HG03097 (cell line): Measurements from ENCODE around the gene HIVEP3.

Experiments
- ATAC-seq: cut with Tn5 transposase; IDR thresholded peaks from one replicate; pipeline ENCODE4 v1.9.1; 2021; ENCODE audit not compliant: unreplicated experiment, low FRiP score

HIVEP3 gene

GRCh38 chr1:41894808-41895483, 23.8 kb downstream of the HIVEP3 start:
- no peak for ATAC-seq

- no peak for ATAC-seq
Measured at GRCh38 chr1:41894101-41894807, 24.5 kb downstream of the HIVEP3 start.

- no peak for ATAC-seq
Measured at GRCh38 chr1:41892301-41892781, 26.4 kb downstream of the HIVEP3 start.

GRCh38 chr1:41891199-41891896, 27.4 kb downstream of the HIVEP3 start:
- ATAC-seq = peak; percentile 57

GRCh38 chr1:41890825-41891198, 27.9 kb downstream of the HIVEP3 start:
- no peak for ATAC-seq

GRCh38 chr1:41889506-41890414, 29.0 kb downstream of the HIVEP3 start:
- ATAC-seq = no peak

GRCh38 chr1:41888756-41889155, 30.0 kb downstream of the HIVEP3 start:
- no peak for ATAC-seq

GRCh38 chr1:41887365-41887764, 31.4 kb downstream of the HIVEP3 start:
- no peak for ATAC-seq

GRCh38 chr1:41884256-41885230, 34.2 kb downstream of the HIVEP3 start:
- ATAC-seq = no peak

- ATAC-seq = no peak
Measured at GRCh38 chr1:41883507-41883906, 35.2 kb downstream of the HIVEP3 start.

- ATAC-seq = no peak
Measured at GRCh38 chr1:41882486-41882885, 36.2 kb downstream of the HIVEP3 start.

- no peak for ATAC-seq
Measured at GRCh38 chr1:41882068-41882477, 36.6 kb downstream of the HIVEP3 start.

GRCh38 chr1:41880950-41881885, 37.5 kb downstream of the HIVEP3 start:
- ATAC-seq = no peak

GRCh38 chr1:41880261-41880660, 38.5 kb downstream of the HIVEP3 start:
- no peak for ATAC-seq

GRCh38 chr1:41879617-41880016, 39.1 kb downstream of the HIVEP3 start:
- ATAC-seq = no peak

- no peak for ATAC-seq
Measured at GRCh38 chr1:41878911-41879310, 39.8 kb downstream of the HIVEP3 start.

GRCh38 chr1:41878495-41878894, 40.2 kb downstream of the HIVEP3 start:
- no peak for ATAC-seq
